ENCODE measurements around the gene MAD2L1BP.

GRCh38 chr6:43658161-43658560 lies 22.5 kb downstream of the MAD2L1BP start:
- no peak for TF ChIP-seq CTCF (IDR thresholded peaks at IDR 0.05)
- no peak for TF ChIP-seq POLR2A (IDR thresholded peaks at IDR 0.05)
